HepG2 (cell line): ENCODE measurements around the gene JMJD6. TPM values are rescaled to one million over a fixed set of nuclear protein-coding genes. Genes with fewer than 3 reads are reported as not detected.

Experiments
- AHDC1 ChIP-seq: sonication (generic); formaldehyde crosslinking; IDR thresholded peaks from 2 replicates; pipeline ENCODE4 v1.5.1; 2020; ENCODE audit warnings: mild to moderate bottlenecking, missing genetic modification reagents, borderline replicate concordance
- FOXJ3 ChIP-seq: sonication (generic); formaldehyde crosslinking; IDR thresholded peaks from 2 replicates; pipeline ENCODE4 v1.4.0; 2020; ENCODE audit warnings: missing genetic modification reagents, mild to moderate bottlenecking, borderline replicate concordance
- LCORL ChIP-seq, 2 experiments: fragments of 450-650 bp in 1 of 2; sonication (generic) in 1 of 2; formaldehyde crosslinking in 1 of 2; IDR thresholded peaks; 2 replicates each; pipeline versions ENCODE4 v1.5.0 to v1.6.1; 2017 to 2020; ENCODE audit warnings: antibody characterized with exemption in 1 of 2, missing genetic modification reagents in 1 of 2
- MAZ ChIP-seq, 2 experiments: sonication (generic) in 1 of 2; formaldehyde crosslinking in 1 of 2; IDR thresholded peaks; 2 replicates each; pipeline versions ENCODE4 v1.5.0 to v1.6.1; 2012 to 2020; ENCODE audit warnings: low read depth in 2 of 2, mild to moderate bottlenecking in 2 of 2, borderline replicate concordance in 1 of 2, improper control_type of control experiment in 1 of 2, low read length in 1 of 2, missing genetic modification reagents in 1 of 2, moderate library complexity in 1 of 2
- MXI1 ChIP-seq: IDR thresholded peaks from 3 replicates; pipeline ENCODE4 v1.6.1; 2012; ENCODE audit warnings: low read depth, low read length, inconsistent platforms, borderline replicate concordance
- NCOA5 ChIP-seq: sonication (generic); formaldehyde crosslinking; IDR thresholded peaks from 2 replicates; pipeline ENCODE4 v1.4.0; 2020; ENCODE audit warnings: missing genetic modification reagents
- NFKBIZ ChIP-seq: IDR thresholded peaks from 2 replicates; pipeline ENCODE4 v1.6.1; 2018; ENCODE audit warnings: missing genetic modification reagents, missing compliant biosample characterization
- NPAS2 ChIP-seq: sonication (generic); formaldehyde crosslinking; IDR thresholded peaks from 2 replicates; pipeline ENCODE4 v1.8.0; 2022; ENCODE audit warnings: mild to moderate bottlenecking, missing genetic modification reagents, borderline replicate concordance
- RARA ChIP-seq: IDR thresholded peaks from 2 replicates; pipeline ENCODE4 v1.6.1; 2016; ENCODE audit warnings: missing genetic modification reagents, missing compliant biosample characterization
- SOX6 ChIP-seq, 2 experiments: fragments of 450-650 bp in 1 of 2; sonication (generic) in 1 of 2; formaldehyde crosslinking in 1 of 2; IDR thresholded peaks; 2 replicates each; pipeline versions ENCODE4 v1.4.0 to v1.6.1; 2017 to 2020; ENCODE audit warnings: antibody characterized with exemption in 1 of 2, mild to moderate bottlenecking in 1 of 2, missing genetic modification reagents in 1 of 2
- THAP11 ChIP-seq: IDR thresholded peaks from 2 replicates; pipeline ENCODE4 v1.6.1; 2016; ENCODE audit warnings: missing biosample characterization, missing genetic modification reagents
- ZMYM4 ChIP-seq: sonication (generic); formaldehyde crosslinking; IDR thresholded peaks from 2 replicates; pipeline ENCODE4 v1.8.1; 2023; ENCODE audit warnings: mild to moderate bottlenecking, missing genetic modification reagents
- ZNF354B ChIP-seq: sonication (generic); formaldehyde crosslinking; IDR thresholded peaks from 2 replicates; pipeline ENCODE4 v1.8.0; 2022; ENCODE audit warnings: mild to moderate bottlenecking, missing genetic modification reagents
- ZNF747 ChIP-seq: sonication (generic); formaldehyde crosslinking; IDR thresholded peaks from 2 replicates; pipeline ENCODE4 v1.8.1; 2023; ENCODE audit warnings: missing genetic modification reagents, mild to moderate bottlenecking, borderline replicate concordance
- polyA plus RNA-seq, 8 experiments: library from polyadenylated mRNA; depleted of rRNA in 3 of 8; stranded (reverse) in 7 of 8; unstranded in 1 of 8; fragments of >200 nt; fragmentation: Illumina TruSeq in 4 of 8; extraction: Trizol in 4 of 8; gene quantifications; 2 replicates each; pipeline versions ENCODE4 v1.2.1 to v1.2.3, GENCODE V29; 2011 to 2016; ENCODE audit warnings: low read depth in 4 of 8, missing spikeins in 1 of 8, mixed read lengths in 1 of 8; ENCODE audit not compliant: insufficient read depth in 1 of 8
- total RNA-seq, 5 experiments: library from RNA; depleted of rRNA; stranded (reverse); fragments of >200 nt; fragmentation: Illumina TruSeq; extraction: Trizol; gene quantifications; 2 replicates each; pipeline ENCODE4 v1.2.3, GENCODE V29; 2016; ENCODE audit warnings: low read depth in 1 of 5
- TF ChIP-seq, protein P1 (sequence below): sonication (generic); formaldehyde crosslinking; IDR thresholded peaks from 2 replicates; pipeline ENCODE4 v1.4.0; 2020; ENCODE audit warnings: mild to moderate bottlenecking, missing genetic modification reagents, borderline replicate concordance
- TF ChIP-seq, protein P2 (sequence below): sonication (generic); formaldehyde crosslinking; conservative IDR thresholded peaks from 2 replicates; pipeline ENCODE4 v1.8.0; 2022; ENCODE audit warnings: low read depth, missing genetic modification reagents

Gene JMJD6
- total and polyA plus RNA-seq, 2 of the 13 experiments (the other 11 are each of a cell fraction or from before 2014, with no cell fraction given), result 33.6 to 41.0 TPM

- TF ChIP-seq ZNF747 (CRISPR knock-in tag), result no peak
- TF ChIP-seq, protein P1, sequence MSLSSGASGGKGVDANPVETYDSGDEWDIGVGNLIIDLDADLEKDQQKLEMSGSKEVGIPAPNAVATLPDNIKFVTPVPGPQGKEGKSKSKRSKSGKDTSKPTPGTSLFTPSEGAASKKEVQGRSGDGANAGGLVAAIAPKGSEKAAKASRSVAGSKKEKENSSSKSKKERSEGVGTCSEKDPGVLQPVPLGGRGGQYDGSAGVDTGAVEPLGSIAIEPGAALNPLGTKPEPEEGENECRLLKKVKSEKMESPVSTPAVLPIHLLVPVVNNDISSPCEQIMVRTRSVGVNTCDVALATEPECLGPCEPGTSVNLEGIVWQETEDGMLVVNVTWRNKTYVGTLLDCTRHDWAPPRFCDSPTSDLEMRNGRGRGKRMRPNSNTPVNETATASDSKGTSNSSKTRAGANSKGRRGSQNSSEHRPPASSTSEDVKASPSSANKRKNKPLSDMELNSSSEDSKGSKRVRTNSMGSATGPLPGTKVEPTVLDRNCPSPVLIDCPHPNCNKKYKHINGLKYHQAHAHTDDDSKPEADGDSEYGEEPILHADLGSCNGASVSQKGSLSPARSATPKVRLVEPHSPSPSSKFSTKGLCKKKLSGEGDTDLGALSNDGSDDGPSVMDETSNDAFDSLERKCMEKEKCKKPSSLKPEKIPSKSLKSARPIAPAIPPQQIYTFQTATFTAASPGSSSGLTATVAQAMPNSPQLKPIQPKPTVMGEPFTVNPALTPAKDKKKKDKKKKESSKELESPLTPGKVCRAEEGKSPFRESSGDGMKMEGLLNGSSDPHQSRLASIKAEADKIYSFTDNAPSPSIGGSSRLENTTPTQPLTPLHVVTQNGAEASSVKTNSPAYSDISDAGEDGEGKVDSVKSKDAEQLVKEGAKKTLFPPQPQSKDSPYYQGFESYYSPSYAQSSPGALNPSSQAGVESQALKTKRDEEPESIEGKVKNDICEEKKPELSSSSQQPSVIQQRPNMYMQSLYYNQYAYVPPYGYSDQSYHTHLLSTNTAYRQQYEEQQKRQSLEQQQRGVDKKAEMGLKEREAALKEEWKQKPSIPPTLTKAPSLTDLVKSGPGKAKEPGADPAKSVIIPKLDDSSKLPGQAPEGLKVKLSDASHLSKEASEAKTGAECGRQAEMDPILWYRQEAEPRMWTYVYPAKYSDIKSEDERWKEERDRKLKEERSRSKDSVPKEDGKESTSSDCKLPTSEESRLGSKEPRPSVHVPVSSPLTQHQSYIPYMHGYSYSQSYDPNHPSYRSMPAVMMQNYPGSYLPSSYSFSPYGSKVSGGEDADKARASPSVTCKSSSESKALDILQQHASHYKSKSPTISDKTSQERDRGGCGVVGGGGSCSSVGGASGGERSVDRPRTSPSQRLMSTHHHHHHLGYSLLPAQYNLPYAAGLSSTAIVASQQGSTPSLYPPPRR (CRISPR knock-in tag), result peak; percentile 5; the same call in 1 of the 2 replicates
- TF ChIP-seq NFKBIZ, result no peak
- TF ChIP-seq THAP11 (CRISPR knock-in tag), result no peak
- no peak for TF ChIP-seq SOX6 (IDR thresholded peaks at IDR 0.05)
- peak; percentile 55 for TF ChIP-seq SOX6 (CRISPR knock-in tag; IDR thresholded peaks at IDR 0.05)
- no peak for TF ChIP-seq NCOA5 (CRISPR knock-in tag)
- TF ChIP-seq ZNF354B (CRISPR knock-in tag), result no peak
- no peak for TF ChIP-seq AHDC1
- TF ChIP-seq LCORL (IDR thresholded peaks at IDR 0.05), result no peak
- TF ChIP-seq LCORL (CRISPR knock-in tag; IDR thresholded peaks at IDR 0.05), result peak; percentile 67; the same call in 1 of the 2 replicates
- TF ChIP-seq RARA (CRISPR knock-in tag), result no peak
- TF ChIP-seq NPAS2 (CRISPR knock-in tag), result no peak
- TF ChIP-seq, protein P2, sequence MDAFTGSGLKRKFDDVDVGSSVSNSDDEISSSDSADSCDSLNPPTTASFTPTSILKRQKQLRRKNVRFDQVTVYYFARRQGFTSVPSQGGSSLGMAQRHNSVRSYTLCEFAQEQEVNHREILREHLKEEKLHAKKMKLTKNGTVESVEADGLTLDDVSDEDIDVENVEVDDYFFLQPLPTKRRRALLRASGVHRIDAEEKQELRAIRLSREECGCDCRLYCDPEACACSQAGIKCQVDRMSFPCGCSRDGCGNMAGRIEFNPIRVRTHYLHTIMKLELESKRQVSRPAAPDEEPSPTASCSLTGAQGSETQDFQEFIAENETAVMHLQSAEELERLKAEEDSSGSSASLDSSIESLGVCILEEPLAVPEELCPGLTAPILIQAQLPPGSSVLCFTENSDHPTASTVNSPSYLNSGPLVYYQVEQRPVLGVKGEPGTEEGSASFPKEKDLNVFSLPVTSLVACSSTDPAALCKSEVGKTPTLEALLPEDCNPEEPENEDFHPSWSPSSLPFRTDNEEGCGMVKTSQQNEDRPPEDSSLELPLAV (CRISPR knock-in tag), result no peak
- no peak; the same call in 2 of the 3 replicates for TF ChIP-seq MXI1
- TF ChIP-seq FOXJ3 (CRISPR knock-in tag), result no peak
- no peak; the same call in 1 of the 2 replicates for TF ChIP-seq MAZ (IDR thresholded peaks at IDR 0.05; ENCODE audit: borderline replicate concordance, low read depth, low read length)
- TF ChIP-seq MAZ (CRISPR knock-in tag; IDR thresholded peaks at IDR 0.05; ENCODE audit: low read depth), result no peak
- 0 out of 2 replicates have a peak, but pooled peaks have one; percentile 4 for TF ChIP-seq ZMYM4 (CRISPR knock-in tag)
Observed at GRCh38 chr17:76725580-76726230, 701 bp downstream of the JMJD6 start (continued).
